Epithelial cell of alveolus of lung (primary cell): ENCODE data around the gene SBF1. TPM values are rescaled to one million over a fixed set of nuclear protein-coding genes. Genes with fewer than 3 reads are reported as not detected.

Experiments used
- total RNA-seq: library from RNA; depleted of rRNA; stranded (reverse); fragments of >200 nt; gene quantifications from 2 replicates; pipeline ENCODE4 v1.2.1, GENCODE V29; 2015

SBF1 gene, protein sequence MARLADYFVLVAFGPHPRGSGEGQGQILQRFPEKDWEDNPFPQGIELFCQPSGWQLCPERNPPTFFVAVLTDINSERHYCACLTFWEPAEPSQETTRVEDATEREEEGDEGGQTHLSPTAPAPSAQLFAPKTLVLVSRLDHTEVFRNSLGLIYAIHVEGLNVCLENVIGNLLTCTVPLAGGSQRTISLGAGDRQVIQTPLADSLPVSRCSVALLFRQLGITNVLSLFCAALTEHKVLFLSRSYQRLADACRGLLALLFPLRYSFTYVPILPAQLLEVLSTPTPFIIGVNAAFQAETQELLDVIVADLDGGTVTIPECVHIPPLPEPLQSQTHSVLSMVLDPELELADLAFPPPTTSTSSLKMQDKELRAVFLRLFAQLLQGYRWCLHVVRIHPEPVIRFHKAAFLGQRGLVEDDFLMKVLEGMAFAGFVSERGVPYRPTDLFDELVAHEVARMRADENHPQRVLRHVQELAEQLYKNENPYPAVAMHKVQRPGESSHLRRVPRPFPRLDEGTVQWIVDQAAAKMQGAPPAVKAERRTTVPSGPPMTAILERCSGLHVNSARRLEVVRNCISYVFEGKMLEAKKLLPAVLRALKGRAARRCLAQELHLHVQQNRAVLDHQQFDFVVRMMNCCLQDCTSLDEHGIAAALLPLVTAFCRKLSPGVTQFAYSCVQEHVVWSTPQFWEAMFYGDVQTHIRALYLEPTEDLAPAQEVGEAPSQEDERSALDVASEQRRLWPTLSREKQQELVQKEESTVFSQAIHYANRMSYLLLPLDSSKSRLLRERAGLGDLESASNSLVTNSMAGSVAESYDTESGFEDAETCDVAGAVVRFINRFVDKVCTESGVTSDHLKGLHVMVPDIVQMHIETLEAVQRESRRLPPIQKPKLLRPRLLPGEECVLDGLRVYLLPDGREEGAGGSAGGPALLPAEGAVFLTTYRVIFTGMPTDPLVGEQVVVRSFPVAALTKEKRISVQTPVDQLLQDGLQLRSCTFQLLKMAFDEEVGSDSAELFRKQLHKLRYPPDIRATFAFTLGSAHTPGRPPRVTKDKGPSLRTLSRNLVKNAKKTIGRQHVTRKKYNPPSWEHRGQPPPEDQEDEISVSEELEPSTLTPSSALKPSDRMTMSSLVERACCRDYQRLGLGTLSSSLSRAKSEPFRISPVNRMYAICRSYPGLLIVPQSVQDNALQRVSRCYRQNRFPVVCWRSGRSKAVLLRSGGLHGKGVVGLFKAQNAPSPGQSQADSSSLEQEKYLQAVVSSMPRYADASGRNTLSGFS (N-terminal part only)
- total RNA-seq, result 56.4 and 65.3 TPM in 2 replicates

GRCh38 chr22:50474710-50475651, at the start of gene SBF1:
TSS of gene SBF1 (minus strand) at chr22:50475035. CDS start at chr22:50474840, 195 bp downstream.

DNA sequence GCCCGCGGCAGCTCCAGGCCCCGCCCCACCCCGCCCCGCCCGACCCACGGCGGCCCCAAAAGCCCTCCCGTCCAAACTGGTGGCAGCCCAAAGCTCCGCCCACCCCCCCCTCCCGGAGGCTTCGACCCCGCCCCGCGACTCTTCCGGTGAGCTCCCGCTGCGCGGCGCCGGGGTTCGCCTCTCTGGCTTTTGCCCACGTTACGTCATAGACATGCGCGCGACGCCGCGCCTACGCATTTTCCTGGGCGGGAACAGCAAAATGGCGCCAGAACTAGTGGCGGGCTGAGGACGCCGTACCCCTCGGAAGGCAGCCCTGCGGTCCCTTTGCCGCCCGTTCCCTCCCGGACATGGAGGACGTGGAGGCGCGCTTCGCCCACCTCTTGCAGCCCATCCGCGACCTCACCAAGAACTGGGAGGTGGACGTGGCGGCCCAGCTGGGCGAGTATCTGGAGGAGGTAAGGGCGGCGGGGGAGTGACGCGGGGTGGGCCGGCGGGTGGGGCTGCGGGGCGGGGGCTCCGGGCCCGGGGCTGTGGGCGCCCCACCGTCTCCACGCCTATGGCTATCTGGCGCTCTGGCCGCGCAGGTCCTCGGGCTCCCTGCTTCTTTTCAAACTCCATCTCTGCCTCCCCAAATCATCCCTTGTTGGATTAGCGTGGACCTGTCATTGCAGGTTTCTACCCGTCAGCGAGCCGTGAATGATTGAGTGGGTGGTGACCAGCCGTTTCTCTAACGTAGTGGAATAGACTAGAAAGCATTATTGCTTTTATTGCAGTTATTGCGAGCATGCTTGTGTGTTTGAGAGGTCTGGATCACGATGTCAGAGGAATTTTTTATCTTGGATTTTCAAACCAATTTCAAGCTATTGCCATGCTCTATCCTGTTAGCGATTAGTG, 33.4 kb upstream of the SBF1 start, which contains the start of gene NCAPH2:
Gene NCAPH2 (plus strand): TSS at position 234 of the 894 bp plus-strand sequence. CDS start 114 bp downstream, at position 348.

DNA sequence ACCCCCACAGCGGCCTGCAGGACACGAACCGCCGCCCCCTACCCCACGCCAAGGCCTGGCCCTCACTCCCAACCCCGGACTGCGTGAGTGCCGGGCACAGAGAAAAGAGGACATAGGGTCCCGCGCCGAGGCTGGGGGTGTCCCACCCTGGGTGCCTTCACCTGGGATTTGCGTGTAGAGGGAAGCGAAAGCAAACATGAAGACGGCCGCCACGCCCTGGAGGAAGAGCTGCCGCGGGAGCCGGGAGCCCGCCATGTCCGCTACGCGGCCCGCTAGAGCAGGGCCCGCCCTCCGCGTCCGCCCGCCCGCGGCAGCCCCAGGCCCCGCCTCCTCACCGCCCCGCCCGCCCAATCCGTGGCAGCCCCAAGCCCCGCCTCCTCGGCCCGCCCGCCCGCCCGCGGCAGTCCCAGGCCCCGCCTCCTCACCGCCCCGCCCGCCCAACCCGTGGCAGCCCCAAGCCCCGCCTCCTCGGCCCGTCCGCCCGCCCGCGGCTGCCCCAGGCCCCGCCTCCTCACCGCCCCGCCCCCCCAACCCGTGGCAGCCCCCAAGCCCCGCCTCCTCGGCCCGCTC, 32.7 kb upstream of the SBF1 start, which contains the start of gene LMF2:
Gene LMF2 (minus strand): TSS at position 282 of the 570 bp plus-strand sequence. CDS start 27 bp downstream, at position 255.

DNA sequence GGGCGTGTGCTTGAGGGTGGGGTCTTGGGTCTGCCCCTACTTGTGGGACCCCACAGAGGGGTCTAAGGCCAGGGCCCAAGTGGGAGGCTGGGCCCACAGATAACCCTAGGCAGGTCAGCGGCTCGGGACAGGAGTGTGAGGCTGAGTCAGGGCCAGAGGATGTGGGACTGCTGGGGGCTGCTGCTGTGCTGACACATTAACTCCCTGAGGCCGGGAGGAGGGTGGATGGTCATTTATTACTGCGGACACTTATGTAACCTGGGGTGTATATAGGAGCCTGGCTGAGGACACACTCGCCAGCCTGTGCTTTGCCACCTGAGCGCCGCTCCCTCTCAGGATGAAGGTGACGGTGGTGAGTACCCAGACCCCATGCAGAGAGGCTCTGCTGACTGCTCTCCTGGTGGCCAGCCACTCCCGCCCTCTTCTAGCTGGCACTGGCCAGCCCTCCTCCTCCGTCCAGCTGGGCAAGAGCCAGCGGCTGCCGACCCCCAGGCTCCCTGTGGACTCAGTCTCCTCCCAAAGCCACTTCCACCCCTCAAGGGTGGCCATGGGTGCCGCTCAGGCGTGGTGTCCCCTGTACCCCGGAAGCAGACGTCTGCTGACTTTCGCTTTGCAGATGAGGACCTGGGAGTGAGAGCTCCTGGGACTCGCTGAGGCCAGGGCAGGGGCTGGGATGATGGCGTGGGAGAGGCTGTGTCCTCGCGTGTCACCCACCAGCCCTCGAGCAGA, 11.9 kb upstream of the SBF1 start, which contains the start of gene MIOX:
Gene MIOX (plus strand): TSS at position 299 of the 729 bp plus-strand sequence. CDS start 39 bp downstream, at position 338.

GRCh38 chr22:50481440-50482106, 6.7 kb upstream of the SBF1 start, which contains the start of gene ADM2:
TSS of gene ADM2 (plus strand) at chr22:50481543. CDS start at chr22:50481848, 305 bp downstream.

Other genes with a start within 250 kb of the SBF1 start
- gene TUBGCP6, start 230.0 kb downstream of the SBF1 start, total RNA-seq, result 19.8 and 26.9 TPM in 2 replicates
- gene HDAC10, start 223.8 kb downstream of the SBF1 start, total RNA-seq, result 15.4 and 43.7 TPM in 2 replicates
- gene MAPK12, start 213.4 kb downstream of the SBF1 start, total RNA-seq, result 27.3 and 28.2 TPM in 2 replicates
- gene MAPK11, start 204.7 kb downstream of the SBF1 start, total RNA-seq, result 1.4 and 8.0 TPM in 2 replicates
- gene PLXNB2, start 167.4 kb downstream of the SBF1 start, total RNA-seq, result 98.1 and 136 TPM in 2 replicates
- 2.2 and 2.4 TPM in 2 replicates for gene DENND6B, start 148.0 kb downstream of the SBF1 start, total RNA-seq
- 34.5 and 36.1 TPM in 2 replicates for gene PPP6R2, start 131.7 kb downstream of the SBF1 start, total RNA-seq
- gene ADM2, start 6.5 kb upstream of the SBF1 start, total RNA-seq, result 0.72 and 8.8 TPM in 2 replicates
- gene MIOX, start 11.8 kb upstream of the SBF1 start, total RNA-seq, result not detected in 2 replicates
- gene LMF2, start 32.7 kb upstream of the SBF1 start, total RNA-seq, result 56.1 and 68.0 TPM in 2 replicates
- gene NCAPH2, start 33.2 kb upstream of the SBF1 start, total RNA-seq, result 16.0 and 60.0 TPM in 2 replicates
- gene SCO2, start 50.6 kb upstream of the SBF1 start, total RNA-seq, result 5.4 and 8.4 TPM in 2 replicates
- 36.4 and 74.5 TPM in 2 replicates for gene TYMP, start 55.0 kb upstream of the SBF1 start, total RNA-seq
- gene KLHDC7B, start 70.9 kb upstream of the SBF1 start, total RNA-seq, result 0.52 TPM in 1 of 2 replicates, not detected in the other
- gene SYCE3, start 87.9 kb upstream of the SBF1 start, total RNA-seq, result not detected in 2 replicates
- gene CPT1B, start 103.4 kb upstream of the SBF1 start, total RNA-seq, result 0.52 and 3.8 TPM in 2 replicates
- gene CHKB, start 107.8 kb upstream of the SBF1 start, total RNA-seq, result 29.1 and 34.9 TPM in 2 replicates
- 0.24 and 0.26 TPM in 2 replicates for gene MAPK8IP2, start 125.8 kb upstream of the SBF1 start, total RNA-seq
- gene ARSA, start 153.1 kb upstream of the SBF1 start, total RNA-seq, result 38.2 and 48.5 TPM in 2 replicates
- 1.2 and 4.2 TPM in 2 replicates for gene SHANK3, start 197.8 kb upstream of the SBF1 start, total RNA-seq